Osteoblast (primary cell): Measurements from ENCODE around the gene LBHD2. TPM values are rescaled to one million over a fixed set of nuclear protein-coding genes. Genes with fewer than 3 reads are reported as not detected.
A peak's percentile ranks its signal among the peaks of the same experiment; 100 is the strongest.

Experiments used
- DNase-seq: peaks from one replicate; pipeline ENCODE4 v3.0.0; 2011; ENCODE audit warnings: low spot score, mixed read lengths; ENCODE audit not compliant: insufficient read length; ENCODE audit errors: missing footprints
- H2AFZ ChIP-seq: 2 replicates; pipeline ENCODE4 v1.6.0; 2011; ENCODE audit warnings: mild to moderate bottlenecking, low read length
- H3K27ac ChIP-seq: 2 replicates; pipeline ENCODE4 v1.5.1; 2011; ENCODE audit warnings: mild to moderate bottlenecking, low read depth, low read length, moderate library complexity
- H3K27me3 ChIP-seq: 2 replicates; pipeline ENCODE4 v1.6.0; 2012; ENCODE audit warnings: mild to moderate bottlenecking, control low read depth, inconsistent platforms, low read length, moderate library complexity; ENCODE audit not compliant: insufficient read depth
- H3K36me3 ChIP-seq: 2 replicates; pipeline ENCODE4 v1.5.1; 2011; ENCODE audit warnings: mild to moderate bottlenecking, low read length, control low read depth, moderate library complexity; ENCODE audit not compliant: insufficient read depth
- H3K4me1 ChIP-seq: 2 replicates; pipeline ENCODE4 v1.5.1; 2011; ENCODE audit warnings: mild to moderate bottlenecking, low read length, control low read depth, moderate library complexity; ENCODE audit not compliant: insufficient read depth
- H3K4me2 ChIP-seq: 2 replicates; pipeline ENCODE4 v1.6.0; 2011; ENCODE audit warnings: mild to moderate bottlenecking, low read length; ENCODE audit not compliant: insufficient read depth
- H3K4me3 ChIP-seq: fragments of 200-600 bp; sonication (generic); 3 replicates; pipeline ENCODE4 v1.5.1; 2012; ENCODE audit warnings: mild to moderate bottlenecking, low read length, inconsistent platforms; ENCODE audit not compliant: insufficient read depth
- H3K79me2 ChIP-seq: 2 replicates; pipeline ENCODE4 v1.6.0; 2012; ENCODE audit warnings: mild to moderate bottlenecking, low read length, control low read depth, inconsistent platforms; ENCODE audit not compliant: insufficient read depth
- H3K9me3 ChIP-seq: 2 replicates; pipeline ENCODE4 v1.5.1; 2011; ENCODE audit warnings: low read depth, low read length, control low read depth
- H4K20me1 ChIP-seq: 2 replicates; pipeline ENCODE4 v1.6.0; 2012; ENCODE audit warnings: mild to moderate bottlenecking, low read length, control low read depth; ENCODE audit not compliant: insufficient read depth
- total RNA-seq: library from RNA; depleted of rRNA; stranded (reverse); fragments of >200 nt; gene quantifications from 2 replicates; pipeline ENCODE4 v1.2.3, GENCODE V29; 2012
- TF ChIP-seq, protein P1 (sequence below): IDR thresholded peaks from 2 replicates; pipeline ENCODE4 v1.5.1; 2011; ENCODE audit warnings: mild to moderate bottlenecking, low read depth, low read length, moderate library complexity; ENCODE audit errors: extremely low read depth

LBHD2 gene
- total RNA-seq, 1 donor, result not detected

GRCh38 chr14:103137689-103138300, 53.8 kb downstream of the LBHD2 start:
- Histone ChIP-seq H3K27me3 (peaks cover 3% of the 10 kb centered on the region), H3K9me3 (no peaks in the 10 kb centered on the region), H2AFZ (no peak overlapping the region), H4K20me1 (no peaks in the 10 kb centered on the region), H3K4me3 (no peak overlapping the region), H3K4me2 (no peak overlapping the region), H3K27ac (no peak overlapping the region), H3K36me3 (peaks cover 24% of the 10 kb centered on the region), H3K4me1 (peaks cover 9% of the 10 kb centered on the region), H3K79me2 (no peaks in the 10 kb centered on the region)
- TF ChIP-seq, protein P1, sequence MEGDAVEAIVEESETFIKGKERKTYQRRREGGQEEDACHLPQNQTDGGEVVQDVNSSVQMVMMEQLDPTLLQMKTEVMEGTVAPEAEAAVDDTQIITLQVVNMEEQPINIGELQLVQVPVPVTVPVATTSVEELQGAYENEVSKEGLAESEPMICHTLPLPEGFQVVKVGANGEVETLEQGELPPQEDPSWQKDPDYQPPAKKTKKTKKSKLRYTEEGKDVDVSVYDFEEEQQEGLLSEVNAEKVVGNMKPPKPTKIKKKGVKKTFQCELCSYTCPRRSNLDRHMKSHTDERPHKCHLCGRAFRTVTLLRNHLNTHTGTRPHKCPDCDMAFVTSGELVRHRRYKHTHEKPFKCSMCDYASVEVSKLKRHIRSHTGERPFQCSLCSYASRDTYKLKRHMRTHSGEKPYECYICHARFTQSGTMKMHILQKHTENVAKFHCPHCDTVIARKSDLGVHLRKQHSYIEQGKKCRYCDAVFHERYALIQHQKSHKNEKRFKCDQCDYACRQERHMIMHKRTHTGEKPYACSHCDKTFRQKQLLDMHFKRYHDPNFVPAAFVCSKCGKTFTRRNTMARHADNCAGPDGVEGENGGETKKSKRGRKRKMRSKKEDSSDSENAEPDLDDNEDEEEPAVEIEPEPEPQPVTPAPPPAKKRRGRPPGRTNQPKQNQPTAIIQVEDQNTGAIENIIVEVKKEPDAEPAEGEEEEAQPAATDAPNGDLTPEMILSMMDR, result no peak
- DNase-seq, result no peak

GRCh38 chr14:103138301-103139131, 54.5 kb downstream of the LBHD2 start:
- H3K36me3 ChIP-seq, result peaks cover 17% of the 10 kb centered on the region
- peaks cover 9% of the 10 kb centered on the region for H3K4me1 ChIP-seq
- DNase-seq, result no peak
- H3K4me2 ChIP-seq, result no peak overlapping the region
- H3K9me3 ChIP-seq, result no peaks in the 10 kb centered on the region
- no peaks in the 10 kb centered on the region for H3K79me2 ChIP-seq
- no peak overlapping the region for H3K4me3 ChIP-seq
- no peak overlapping the region for H3K27ac ChIP-seq
- peaks cover 3% of the 10 kb centered on the region for H3K27me3 ChIP-seq
- H2AFZ ChIP-seq, result no peak overlapping the region
- TF ChIP-seq, protein P1, result no peak
- H4K20me1 ChIP-seq, result no peaks in the 10 kb centered on the region

GRCh38 chr14:103139132-103140025, 55.4 kb downstream of the LBHD2 start:
- Histone ChIP-seq H3K27me3 (peaks cover 3% of the 10 kb centered on the region), H4K20me1 (no peaks in the 10 kb centered on the region), H3K9me3 (no peaks in the 10 kb centered on the region), H3K79me2 (no peaks in the 10 kb centered on the region), H3K36me3 (peaks cover 11% of the 10 kb centered on the region), H2AFZ (no peak overlapping the region), H3K4me1 (peaks cover 12% of the 10 kb centered on the region), H3K4me2 (no peak overlapping the region), H3K4me3 (no peak overlapping the region), H3K27ac (no peak overlapping the region)
- peak; percentile 78 for DNase-seq
- TF ChIP-seq, protein P1, result no peak

Other genes with a start within 250 kb of the LBHD2 start
- gene AMN, start 161.5 kb upstream of the LBHD2 start, total RNA-seq, result under 0.01 and 0.29 TPM in 2 replicates
- 99.9 and 118 TPM in 2 replicates for gene CDC42BPB, start 26.7 kb upstream of the LBHD2 start, total RNA-seq
- gene EXOC3L4, start 10.5 kb downstream of the LBHD2 start, total RNA-seq, result 0.29 TPM in 1 of 2 replicates, not detected in the other
- 41.3 and 60.1 TPM in 2 replicates for gene TNFAIP2, start 39.3 kb downstream of the LBHD2 start, total RNA-seq